ENCODE results near the gene COBL.

COBL gene

DNA sequence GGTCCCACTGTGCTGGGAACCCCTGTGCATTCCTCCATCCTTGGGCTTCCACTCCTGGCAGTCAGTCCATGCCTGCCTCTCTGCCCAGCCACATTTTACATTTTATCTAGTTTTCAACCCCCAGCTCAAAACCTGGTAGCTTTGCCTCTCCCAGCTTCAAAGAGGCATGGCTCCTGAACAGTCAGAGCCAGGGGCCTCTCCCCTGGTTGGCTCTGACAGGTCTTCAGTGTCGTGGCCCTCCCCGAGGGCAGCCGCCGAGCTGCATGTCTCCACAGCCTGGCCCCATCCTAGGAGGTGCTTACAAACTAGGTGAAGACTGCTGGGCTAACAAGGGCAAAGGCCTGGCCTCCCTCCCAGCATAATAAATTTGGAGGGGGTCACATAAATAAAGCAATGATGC lies 14.8 kb downstream of the COBL start:
- DNase-seq: no peak

DNA sequence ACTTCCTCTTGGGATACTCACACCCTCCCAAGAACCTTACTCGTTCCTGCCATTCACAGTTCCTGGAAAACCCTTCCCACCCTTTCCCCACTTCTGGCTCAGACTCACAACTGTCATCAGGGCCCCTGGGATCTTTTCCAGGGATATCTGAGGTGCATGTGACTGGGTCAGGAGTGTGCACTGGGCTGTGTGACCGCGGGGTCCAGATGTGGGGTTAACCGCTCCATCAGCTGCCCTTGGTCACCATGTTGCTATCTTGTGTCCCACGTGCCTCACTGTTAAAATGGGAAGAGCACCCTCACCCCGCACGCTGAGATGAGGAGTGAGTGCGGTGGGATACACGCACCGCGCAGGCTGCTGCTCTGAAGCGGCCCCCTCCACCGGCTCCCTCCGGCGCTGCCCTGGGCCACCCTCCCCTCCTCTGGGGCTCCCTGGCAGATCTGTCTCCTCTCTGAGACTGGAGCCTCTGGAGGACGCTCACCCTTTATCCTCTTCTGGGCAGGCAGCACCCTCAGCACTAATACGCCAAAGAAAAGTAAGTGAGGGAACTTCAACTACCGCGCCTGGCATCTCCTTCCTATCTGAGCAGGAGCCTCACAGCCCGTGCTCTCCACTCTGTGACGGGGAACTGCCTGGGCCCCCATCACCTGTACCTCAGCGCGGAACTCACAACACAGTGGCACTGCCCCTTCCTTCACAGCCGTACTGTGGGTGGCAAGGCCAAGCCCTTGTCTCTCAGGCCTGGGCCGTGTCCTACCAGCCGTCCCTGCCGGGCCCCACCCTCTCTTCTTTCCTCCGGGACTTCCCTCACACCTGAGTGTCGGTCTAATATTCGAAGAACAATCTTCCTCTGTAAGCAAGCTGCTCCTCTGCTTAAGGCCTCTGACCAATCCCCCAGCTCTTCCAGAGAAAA lies 15.6 kb downstream of the COBL start:
- no peak for DNase-seq

DNA sequence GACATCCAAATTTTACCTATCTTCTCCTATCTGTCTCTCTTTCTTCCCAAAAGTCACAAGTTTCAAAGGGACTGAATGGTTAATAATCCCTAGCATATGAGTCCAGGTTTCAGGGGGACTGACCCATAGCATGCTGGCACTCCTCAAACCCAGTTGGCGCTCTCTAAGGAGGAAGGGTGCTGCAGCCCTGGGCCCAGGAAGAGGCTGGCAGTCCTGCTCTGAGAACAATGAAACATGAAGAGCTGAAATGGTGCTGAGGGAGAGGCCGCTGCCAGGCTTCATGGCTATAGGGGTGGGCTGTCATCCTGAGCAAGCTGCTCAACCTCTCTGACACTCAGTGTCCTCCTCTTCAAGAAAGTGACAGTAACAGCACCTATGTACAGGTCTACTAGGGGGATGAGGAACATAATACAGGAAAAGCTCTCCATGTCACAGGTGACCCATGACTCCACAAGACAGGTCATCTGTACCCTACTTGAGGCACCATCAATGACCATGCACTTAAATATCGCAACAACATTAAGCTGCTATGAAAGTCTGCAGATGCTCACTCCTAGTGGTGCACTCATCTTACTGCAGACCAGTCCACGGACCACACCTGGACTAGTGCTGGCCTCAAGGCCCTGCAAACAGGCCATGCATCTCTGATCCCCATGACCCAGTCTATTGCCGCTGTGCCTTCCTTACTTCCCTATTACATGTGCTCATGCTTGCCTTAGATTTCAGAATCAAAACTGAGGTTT lies 17.0 kb downstream of the COBL start:
- no peak for DNase-seq

GRCh38 chr7:51298912-51299311 lies 17.7 kb downstream of the COBL start:
- no peak for DNase-seq

DNA sequence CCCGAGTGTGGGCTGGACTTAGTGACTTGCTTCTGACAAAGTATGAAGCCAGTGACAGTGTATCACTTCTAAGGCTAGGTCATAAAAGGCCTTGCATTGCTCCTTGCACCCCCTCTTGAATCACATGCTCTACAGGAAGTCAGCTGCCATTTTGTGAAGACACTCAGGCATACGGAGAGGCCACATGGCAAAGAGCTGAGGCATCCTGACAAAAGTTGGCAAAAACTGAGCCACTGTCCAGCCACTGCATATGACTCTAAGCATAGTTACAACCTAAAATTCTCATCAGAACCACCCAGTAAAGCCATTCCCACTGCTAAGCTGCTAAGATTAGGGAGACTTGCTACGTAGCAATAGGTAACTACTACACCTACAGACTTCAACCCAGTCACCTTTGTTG lies 18.6 kb downstream of the COBL start:
- DNase-seq: no peak

GRCh38 chr7:51295440-51296245 lies 21.0 kb downstream of the COBL start:
- DNase-seq: no peak

GRCh38 chr7:51292596-51292995 lies 24.0 kb downstream of the COBL start:
- no peak for DNase-seq

DNA sequence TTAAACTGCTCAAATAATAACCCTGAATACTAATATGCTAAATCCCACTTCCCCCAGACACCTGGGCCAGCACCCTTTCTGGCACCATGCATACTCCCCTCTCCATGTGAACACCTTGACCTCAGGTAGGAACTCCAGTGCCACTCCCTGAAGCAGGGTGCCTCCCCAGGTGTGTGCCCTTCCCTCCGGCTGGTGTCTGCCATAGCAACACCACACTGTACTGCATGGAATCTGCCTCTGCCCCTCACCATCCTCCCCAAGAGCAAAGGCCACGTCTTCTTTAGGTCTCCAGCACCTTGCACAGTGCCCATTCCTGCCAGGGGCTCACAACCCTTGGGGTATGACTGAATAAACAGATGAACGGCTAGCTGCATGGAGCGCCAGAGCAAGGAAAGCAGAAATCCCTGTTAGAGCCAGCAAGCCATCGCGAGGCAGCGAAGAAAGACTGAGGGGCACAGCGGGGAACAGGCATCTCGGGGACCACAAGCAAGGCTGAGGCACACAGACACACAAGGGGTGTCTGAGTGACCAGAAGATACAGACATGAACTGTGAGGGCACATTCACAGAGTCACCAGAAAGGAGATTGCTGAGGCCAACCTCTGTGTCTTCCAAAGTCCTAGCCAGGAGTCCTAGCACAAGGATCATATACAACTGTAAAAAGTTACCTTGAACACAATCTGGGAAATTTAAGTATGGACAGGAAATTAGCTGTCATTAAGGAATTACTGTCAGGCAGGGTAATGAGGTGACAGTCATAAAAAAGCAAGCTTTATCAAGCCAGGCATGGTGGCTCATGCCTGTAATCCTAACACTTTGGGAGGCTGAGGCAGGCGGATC lies 25.7 kb downstream of the COBL start:
- DNase-seq: no peak

- DNase-seq: no peak
Measured at GRCh38 chr7:51290304-51290637, 26.3 kb downstream of the COBL start.

DNA sequence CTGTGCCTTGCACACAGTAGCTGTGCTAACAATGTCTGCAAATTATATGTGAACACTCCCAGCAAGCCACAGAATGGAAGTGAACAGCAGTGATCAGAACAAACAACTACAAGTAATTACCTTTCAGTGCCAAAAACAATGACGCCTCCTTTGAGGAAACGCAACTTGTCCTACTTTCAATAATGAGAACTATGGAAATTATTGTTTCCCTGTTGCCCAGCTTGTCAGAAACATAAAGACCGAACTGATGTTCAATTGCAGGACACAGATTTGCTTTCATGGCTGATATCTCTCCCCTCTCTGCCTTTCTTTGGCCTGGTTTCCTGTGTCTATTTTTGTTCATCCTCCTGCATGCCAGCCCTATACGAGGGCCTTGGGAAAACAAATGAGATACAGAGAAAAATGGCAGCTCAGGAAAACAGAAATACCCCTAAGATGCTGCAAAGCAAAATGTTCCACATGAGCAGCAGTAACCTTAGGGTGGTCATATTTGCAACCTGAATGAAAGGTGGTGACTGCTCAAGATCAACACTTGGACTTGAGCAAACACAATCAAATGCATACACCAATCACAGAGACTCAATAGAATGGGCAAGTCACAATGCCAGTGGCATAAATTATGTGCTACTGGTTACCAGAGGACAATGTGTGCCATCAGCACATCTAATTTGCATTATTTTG lies 26.8 kb downstream of the COBL start:
- DNase-seq: peak in 1 of 2 experiments; percentile 62

DNA sequence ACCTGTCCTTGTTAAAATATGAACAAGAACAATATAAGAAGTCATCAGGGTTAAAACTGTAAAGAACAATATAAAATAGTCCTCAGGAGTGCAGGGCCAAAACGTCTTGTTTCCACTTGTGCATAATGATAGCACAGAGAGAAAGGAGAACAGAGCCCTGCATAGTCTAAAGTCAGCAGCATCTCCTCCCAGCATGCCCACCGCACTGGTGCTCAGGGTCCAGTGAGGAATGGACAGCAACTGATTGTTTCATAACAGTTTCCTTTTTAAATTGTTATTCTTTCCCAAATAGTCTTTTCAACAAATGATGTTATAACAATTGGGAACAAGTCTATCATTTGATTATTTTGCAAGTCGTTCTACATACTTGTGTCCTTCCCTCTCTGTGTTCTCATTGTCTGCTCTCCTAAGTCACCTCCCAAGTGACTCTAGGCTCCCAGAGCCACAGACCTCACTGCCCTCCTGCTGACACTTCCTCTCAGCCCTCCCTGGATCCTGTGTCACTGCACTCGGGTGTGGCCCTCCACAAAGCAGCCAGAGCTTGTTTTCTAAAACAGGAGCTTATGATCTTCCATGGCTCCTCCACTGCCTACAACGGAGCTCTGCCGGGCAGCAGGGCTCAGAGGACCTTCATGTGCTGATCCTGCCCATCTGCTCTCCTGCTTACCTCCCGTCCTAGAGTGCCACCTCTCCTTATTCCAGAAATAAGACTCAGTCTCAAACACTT lies 27.6 kb downstream of the COBL start:
- peak; percentile 18 to 62 for DNase-seq

DNA sequence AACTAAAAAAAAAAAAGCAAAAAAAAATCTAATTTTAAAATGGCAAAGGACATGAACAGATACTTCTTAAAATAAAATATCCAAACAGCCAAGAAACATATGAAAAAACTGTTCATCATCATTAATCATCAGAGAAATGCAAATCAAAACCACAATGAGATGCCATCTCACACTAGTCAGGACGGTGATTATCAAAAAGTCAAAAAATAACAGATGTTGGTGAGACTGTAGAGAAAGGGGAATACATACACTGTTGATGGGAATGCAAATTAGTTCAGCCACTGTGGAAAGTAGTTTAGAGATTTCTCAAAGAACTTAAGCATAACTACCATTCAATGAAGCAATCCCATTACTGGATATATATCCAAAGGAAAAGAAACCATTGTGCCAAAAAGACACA lies 30.2 kb downstream of the COBL start:
- no peak for DNase-seq

DNA sequence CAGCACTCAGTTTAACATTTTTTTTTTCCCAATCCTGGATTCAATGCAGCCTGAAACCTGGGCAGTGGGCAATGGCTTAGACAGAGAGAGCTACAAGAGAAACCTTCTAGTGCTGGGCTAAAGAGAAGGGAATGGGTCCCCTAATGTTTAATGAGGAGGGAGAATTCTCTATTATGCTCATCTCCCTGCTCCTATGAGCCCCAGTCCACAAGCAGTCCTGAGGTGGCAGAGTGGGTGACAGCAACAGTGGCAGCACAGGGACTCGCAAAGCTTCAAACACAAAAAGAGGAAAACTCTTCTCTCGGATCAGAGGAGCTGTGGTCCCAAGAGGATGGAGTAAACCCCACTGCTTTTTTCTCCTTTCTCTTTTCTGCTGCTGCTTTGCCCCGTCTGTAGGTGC lies 36.5 kb downstream of the COBL start:
- DNase-seq: no peak

GRCh38 chr7:51279391-51280023 lies 37.1 kb downstream of the COBL start:
- DNase-seq: no peak

GRCh38 chr7:51278797-51279196 lies 37.8 kb downstream of the COBL start:
- peak in 1 of 2 experiments; percentile 22 for DNase-seq

DNA sequence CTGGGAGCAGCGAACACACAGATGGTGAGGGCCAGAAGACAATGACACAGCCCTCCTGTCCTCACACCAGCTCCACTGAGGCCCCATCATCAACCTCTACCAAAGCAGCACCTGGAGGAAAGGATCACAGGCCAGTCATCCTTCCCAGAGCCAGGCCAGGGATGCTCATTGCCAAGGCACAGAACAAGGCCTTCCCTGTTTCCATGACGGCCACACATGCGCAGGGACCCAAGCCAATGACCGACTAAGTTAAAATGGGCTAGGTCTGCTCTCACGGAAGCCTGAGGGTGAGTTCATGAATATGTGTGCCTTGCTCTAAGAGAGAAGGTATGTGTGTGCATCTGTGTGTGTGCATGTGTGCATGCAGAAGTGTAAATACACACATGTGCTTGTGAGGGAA lies 39.6 kb downstream of the COBL start:
- no peak for DNase-seq

- no peak for DNase-seq
Measured at GRCh38 chr7:51276091-51276605, 40.5 kb downstream of the COBL start.

- DNase-seq: no peak
Measured at GRCh38 chr7:51275532-51275931, 41.1 kb downstream of the COBL start.

DNA sequence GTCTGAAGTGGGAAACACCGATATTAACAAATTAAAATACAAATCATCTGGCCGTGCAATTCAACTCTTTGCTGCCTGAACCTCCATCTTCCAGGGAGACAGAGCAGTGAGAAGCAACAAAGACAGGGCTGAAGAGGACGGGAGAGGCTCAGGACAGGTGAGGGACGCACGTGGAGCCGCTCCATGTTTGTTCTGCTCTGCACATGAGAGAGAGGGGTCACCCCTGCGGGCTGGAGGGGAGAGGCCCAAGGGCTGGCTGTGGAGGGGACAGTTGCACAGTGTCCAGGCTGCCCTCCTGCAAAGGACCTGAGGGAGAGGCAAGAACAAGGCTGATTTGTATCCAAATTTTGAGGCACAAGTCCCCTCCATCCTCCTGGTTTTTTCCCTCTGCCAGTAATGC lies 41.7 kb downstream of the COBL start:
- no peak for DNase-seq

DNA sequence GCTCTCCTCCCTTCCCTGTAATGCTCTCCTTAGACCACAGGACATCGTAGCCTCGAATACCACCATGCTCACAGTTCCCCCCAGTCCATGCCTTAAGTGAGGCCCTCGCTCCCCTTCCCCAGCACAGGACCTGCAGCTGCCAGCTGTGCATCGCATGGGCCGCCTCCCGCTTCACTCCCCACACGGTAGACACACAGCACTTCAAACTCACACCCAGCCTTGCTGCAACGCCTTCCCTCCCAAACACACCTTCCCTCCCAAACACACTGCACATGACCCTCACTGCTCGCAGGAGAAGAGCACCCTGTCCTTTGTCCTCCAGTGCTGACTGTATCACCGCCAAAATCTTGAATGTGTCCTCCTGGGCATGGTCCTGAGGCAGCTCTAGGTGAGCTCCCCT lies 42.6 kb downstream of the COBL start:
- no peak for DNase-seq

DNA sequence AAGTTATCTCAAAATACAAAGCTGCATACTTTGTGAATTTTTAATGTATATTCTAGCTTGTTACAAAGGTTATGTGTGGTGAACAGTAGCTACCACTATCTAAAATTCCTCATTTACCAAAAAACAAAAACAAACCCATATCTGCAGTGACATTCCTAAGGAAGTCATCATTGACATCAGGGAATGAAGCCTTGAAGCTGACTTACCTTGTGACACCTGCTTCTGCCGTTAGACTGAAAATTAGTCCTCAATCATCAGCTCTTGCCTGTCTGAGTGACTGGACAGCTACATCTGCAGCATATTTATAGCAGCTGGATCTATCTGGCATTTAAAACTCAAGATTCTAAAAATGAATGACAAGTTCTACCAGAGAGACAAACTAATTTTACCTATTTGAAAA lies 43.2 kb downstream of the COBL start:
- DNase-seq: no peak

All from NCI-H2081 (cell line).